Spleen (tissue), 7 donors: ENCODE results near the gene CHST8.

Experiments used
- POLR2A ChIP-seq, 3 donors: fragments of 450-650 bp; IDR thresholded peaks; one replicate each; pipeline ENCODE4 v1.5.1; 2017; ENCODE audit warnings: antibody characterized with exemption in 3 of 3, mild to moderate bottlenecking in 1 of 3
- POLR2AphosphoS5 ChIP-seq, 3 donors: sonication (generic); formaldehyde crosslinking; IDR thresholded peaks; one replicate each; pipeline ENCODE4 v1.5.1; 2017; ENCODE audit warnings: antibody characterized with exemption in 3 of 3
- TF ChIP-seq, protein P1 (sequence below), 11 experiments: fragments of 200-600 bp in 7 of 11; fragments of 450-650 bp in 4 of 11; sonication (generic) in 4 of 11; IDR thresholded peaks in 8 of 11; conservative IDR thresholded peaks in 3 of 11; 1 replicate in 7 of 11; 2 replicates in 4 of 11; pipeline versions ENCODE4 v1.4.0 to v1.8.0; 2016 to 2021; ENCODE audit warnings: antibody characterized with exemption in 11 of 11, inconsistent platforms in 4 of 11, mild to moderate bottlenecking in 1 of 11
- donor health status: DM: no; HTN: no; CAD: no; lungs with moderate emphysema.
- donor health status: DM: no; HTN: no; CAD: no.
- donor health status: DM: no; HTN: no; CAD: no.

DNA sequence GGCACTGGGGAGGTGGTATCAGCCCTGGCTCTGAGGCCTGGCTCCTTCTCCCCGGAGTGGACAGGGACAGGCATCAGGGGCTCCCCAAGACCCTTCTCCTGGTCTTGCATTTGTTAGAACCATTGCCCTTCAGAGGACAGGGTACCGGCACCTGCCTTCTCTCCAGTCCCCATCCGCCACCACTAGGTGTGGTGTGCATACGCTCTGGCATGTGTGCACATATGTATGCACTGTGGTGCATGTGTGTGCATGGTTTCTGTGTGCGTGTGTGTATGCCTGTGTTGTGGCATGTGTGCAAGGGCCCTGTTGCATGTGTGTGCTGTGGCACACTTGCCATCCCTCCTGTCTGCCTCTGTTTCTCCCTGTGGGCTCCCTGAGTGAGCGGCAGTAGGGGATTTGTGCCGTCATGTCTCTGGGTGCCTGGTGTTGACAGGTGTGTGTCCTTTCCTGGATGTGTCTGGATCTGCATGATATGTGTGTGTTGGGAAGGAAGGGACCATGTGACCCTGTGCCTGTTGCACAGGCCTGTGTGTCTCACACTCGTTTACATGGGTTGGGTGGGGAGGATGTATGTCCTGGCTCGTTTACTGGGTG, 184.2 kb downstream of the CHST8 start:
- TF ChIP-seq, protein P1, sequence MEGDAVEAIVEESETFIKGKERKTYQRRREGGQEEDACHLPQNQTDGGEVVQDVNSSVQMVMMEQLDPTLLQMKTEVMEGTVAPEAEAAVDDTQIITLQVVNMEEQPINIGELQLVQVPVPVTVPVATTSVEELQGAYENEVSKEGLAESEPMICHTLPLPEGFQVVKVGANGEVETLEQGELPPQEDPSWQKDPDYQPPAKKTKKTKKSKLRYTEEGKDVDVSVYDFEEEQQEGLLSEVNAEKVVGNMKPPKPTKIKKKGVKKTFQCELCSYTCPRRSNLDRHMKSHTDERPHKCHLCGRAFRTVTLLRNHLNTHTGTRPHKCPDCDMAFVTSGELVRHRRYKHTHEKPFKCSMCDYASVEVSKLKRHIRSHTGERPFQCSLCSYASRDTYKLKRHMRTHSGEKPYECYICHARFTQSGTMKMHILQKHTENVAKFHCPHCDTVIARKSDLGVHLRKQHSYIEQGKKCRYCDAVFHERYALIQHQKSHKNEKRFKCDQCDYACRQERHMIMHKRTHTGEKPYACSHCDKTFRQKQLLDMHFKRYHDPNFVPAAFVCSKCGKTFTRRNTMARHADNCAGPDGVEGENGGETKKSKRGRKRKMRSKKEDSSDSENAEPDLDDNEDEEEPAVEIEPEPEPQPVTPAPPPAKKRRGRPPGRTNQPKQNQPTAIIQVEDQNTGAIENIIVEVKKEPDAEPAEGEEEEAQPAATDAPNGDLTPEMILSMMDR (IDR thresholded peaks at IDR 0.05 in 8 of 11, conservative IDR thresholded peaks at IDR 0.05 in 3 of 11): no peak
- TF ChIP-seq POLR2A (IDR thresholded peaks at IDR 0.05): no peak
- no peak for TF ChIP-seq POLR2AphosphoS5 (IDR thresholded peaks at IDR 0.05)
